MM.1S (cell line): ENCODE data around the gene SURF6.

Experiments
- CTCF ChIP-seq: fragments of 300-600 bp; sonication (generic); IDR thresholded peaks from 2 replicates; pipeline ENCODE4 v1.5.1; 2016; ENCODE audit warnings: antibody characterized with exemption, low read length, mixed read lengths
- EZH2 ChIP-seq: fragments of 300-600 bp; sonication (generic); optimal IDR thresholded peaks from 2 replicates; pipeline ENCODE3; 2017; ENCODE audit warnings: low read depth, mild to moderate bottlenecking, antibody characterized with exemption, low read length, mixed read lengths
- EZH2phosphoT487 ChIP-seq: fragments of 300-600 bp; sonication (generic); IDR thresholded peaks from 2 replicates; pipeline ENCODE4 v1.6.1; 2018; ENCODE audit warnings: antibody characterized with exemption, low read length

DNA sequence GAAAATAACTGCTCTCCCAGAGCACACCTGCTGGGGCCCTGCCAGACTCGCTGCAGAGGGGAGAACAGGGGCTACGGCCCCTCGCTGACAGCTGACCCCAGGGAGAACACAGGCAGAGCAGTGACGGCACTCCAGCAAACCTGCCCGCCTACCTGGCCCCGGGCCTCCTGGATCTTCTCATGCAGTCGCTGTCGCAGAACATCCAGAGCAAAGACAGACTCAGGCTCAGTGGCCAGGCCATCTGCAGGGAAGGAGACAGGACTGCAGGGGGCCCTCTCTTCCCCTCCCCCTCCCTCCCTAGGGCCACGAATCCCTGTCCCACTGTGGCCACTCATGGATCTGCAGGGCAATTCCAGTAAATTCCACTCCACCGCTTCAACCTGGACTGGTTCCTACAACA is 2.4 kb downstream of the SURF6 start:
- no peak for TF ChIP-seq CTCF
- TF ChIP-seq EZH2: no peak
- TF ChIP-seq EZH2phosphoT487: no peak
